Glutamatergic neuron (in vitro differentiated cells): ENCODE results near the gene PRKG2. TPM values are rescaled to one million over a fixed set of nuclear protein-coding genes. Genes with fewer than 3 reads are reported as not detected.

Experiments used
- DNase-seq: peaks from one replicate; pipeline ENCODE4 v3.0.0; 2022
- H3K27ac Mint-ChIP-seq: one replicate; pipeline ENCODE4 v1.8.0; 2020; ENCODE audit warnings: mild to moderate bottlenecking, mixed read lengths, inconsistent platforms; ENCODE audit not compliant: unreplicated experiment
- H3K27me3 Mint-ChIP-seq: one replicate; pipeline ENCODE4 v1.8.0; 2020; ENCODE audit warnings: mild to moderate bottlenecking, moderate library complexity, mixed read lengths, inconsistent platforms; ENCODE audit not compliant: unreplicated experiment
- H3K36me3 Mint-ChIP-seq: one replicate; pipeline ENCODE4 v1.8.0; 2020; ENCODE audit warnings: mild to moderate bottlenecking, mixed read lengths, inconsistent platforms; ENCODE audit not compliant: unreplicated experiment
- H3K4me1 Mint-ChIP-seq: one replicate; pipeline ENCODE4 v1.8.0; 2020; ENCODE audit warnings: mild to moderate bottlenecking, low read depth, mixed read lengths, inconsistent platforms; ENCODE audit not compliant: unreplicated experiment
- H3K4me3 Mint-ChIP-seq: one replicate; pipeline ENCODE4 v1.8.0; 2020; ENCODE audit warnings: mild to moderate bottlenecking, mixed read lengths, inconsistent platforms; ENCODE audit not compliant: unreplicated experiment
- H3K9me3 Mint-ChIP-seq: one replicate; pipeline ENCODE4 v1.8.0; 2020; ENCODE audit warnings: mild to moderate bottlenecking, moderate library complexity, mixed read lengths, inconsistent platforms; ENCODE audit not compliant: unreplicated experiment
- total RNA-seq: library from RNA; stranded (reverse); fragmentation: NEBNext Ultra II Directional; extraction: Animal tissue kit (Norgen Biotek cat#: 25700); gene quantifications from one replicate; pipeline ENCODE4 v1.2.1, GENCODE V29; 2021; ENCODE audit not compliant: unreplicated experiment
- TF ChIP-seq, protein P1 (sequence below): fragments of 200-600 bp; sonication (generic); IDR thresholded peaks from one replicate; pipeline ENCODE4 v1.5.0; 2021; ENCODE audit not compliant: partially characterized antibody, unreplicated experiment

The PRKG2 gene
- total RNA-seq, 1 donor from 2014 or later, result 29.7 TPM

GRCh38 chr4:81197864-81198524 lies 17.0 kb downstream of the PRKG2 start:
- no peak overlapping the region for H3K4me3 Mint-ChIP-seq
- TF ChIP-seq, protein P1, sequence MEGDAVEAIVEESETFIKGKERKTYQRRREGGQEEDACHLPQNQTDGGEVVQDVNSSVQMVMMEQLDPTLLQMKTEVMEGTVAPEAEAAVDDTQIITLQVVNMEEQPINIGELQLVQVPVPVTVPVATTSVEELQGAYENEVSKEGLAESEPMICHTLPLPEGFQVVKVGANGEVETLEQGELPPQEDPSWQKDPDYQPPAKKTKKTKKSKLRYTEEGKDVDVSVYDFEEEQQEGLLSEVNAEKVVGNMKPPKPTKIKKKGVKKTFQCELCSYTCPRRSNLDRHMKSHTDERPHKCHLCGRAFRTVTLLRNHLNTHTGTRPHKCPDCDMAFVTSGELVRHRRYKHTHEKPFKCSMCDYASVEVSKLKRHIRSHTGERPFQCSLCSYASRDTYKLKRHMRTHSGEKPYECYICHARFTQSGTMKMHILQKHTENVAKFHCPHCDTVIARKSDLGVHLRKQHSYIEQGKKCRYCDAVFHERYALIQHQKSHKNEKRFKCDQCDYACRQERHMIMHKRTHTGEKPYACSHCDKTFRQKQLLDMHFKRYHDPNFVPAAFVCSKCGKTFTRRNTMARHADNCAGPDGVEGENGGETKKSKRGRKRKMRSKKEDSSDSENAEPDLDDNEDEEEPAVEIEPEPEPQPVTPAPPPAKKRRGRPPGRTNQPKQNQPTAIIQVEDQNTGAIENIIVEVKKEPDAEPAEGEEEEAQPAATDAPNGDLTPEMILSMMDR, result no peak
- H3K36me3 Mint-ChIP-seq, result no peaks in the 10 kb centered on the region
- no peaks in the 10 kb centered on the region for H3K9me3 Mint-ChIP-seq
- DNase-seq, result no peak
- no peak overlapping the region for H3K27ac Mint-ChIP-seq
- H3K27me3 Mint-ChIP-seq, result no peaks in the 10 kb centered on the region
- H3K4me1 Mint-ChIP-seq, result peaks cover 1% of the 10 kb centered on the region

DNA sequence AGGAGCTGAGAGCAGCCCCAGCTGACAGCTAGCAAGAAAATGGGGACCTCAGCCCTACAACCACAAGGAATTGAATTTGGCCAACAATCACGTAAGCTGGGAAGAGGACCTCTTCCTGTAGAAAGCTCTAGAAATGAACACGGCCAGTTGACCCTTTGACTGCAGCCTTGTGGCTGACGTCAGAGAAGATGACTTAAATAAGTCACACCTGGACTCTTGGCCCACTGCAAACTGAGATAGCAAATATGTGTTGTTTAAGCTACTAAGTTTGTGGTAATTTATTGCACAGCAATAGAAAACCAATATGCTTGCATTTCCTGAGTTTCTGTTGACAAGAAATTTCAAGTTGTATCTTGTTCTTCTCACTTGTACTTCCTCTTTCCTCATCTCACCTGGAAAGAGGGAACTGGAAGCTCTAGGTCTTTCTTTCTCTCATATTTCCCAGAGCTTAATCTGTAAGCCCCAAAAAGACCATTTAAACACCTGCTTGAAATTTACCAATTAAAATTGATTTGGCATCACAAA lies 18.8 kb downstream of the PRKG2 start:
- Mint-ChIP-seq H3K36me3 (peaks cover 3% of the 10 kb centered on the region), H3K9me3 (no peaks in the 10 kb centered on the region), H3K27ac (no peak overlapping the region), H3K4me3 (no peak overlapping the region), H3K27me3 (peaks cover 2% of the 10 kb centered on the region), H3K4me1 (no peaks in the 10 kb centered on the region)
- DNase-seq, result no peak
- TF ChIP-seq, protein P1, result no peak

GRCh38 chr4:81195475-81195874 lies 19.5 kb downstream of the PRKG2 start:
- Mint-ChIP-seq H3K36me3 (peaks cover 10% of the 10 kb centered on the region), H3K27ac (no peak overlapping the region), H3K4me1 (no peaks in the 10 kb centered on the region), H3K9me3 (peaks cover 2% of the 10 kb centered on the region), H3K27me3 (peaks cover 3% of the 10 kb centered on the region), H3K4me3 (no peak overlapping the region)
- TF ChIP-seq, protein P1, result no peak
- DNase-seq, result no peak

DNA sequence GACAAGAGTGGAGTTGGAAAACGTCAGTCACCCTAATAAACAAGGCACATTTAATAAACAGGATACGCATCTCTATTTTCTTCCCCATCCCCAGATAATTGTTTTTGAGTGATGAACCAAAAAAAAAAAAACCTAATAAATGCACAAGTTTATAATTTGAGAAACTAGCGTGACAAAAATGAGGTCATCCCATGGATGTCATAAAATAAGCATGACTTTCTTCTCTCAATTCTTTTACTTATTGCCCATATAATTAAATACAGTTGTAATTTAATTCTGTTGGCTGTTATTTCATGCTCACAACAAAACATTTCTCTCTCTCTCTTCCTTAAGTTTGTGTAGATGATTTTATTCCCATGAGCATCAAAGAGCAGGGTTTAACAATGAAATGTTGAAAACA lies 20.7 kb downstream of the PRKG2 start:
- TF ChIP-seq, protein P1, result no peak
- peaks cover 5% of the 10 kb centered on the region for H3K9me3 Mint-ChIP-seq
- peaks cover 13% of the 10 kb centered on the region for H3K36me3 Mint-ChIP-seq
- no peaks in the 10 kb centered on the region for H3K4me1 Mint-ChIP-seq
- DNase-seq, result no peak
- no peak overlapping the region for H3K4me3 Mint-ChIP-seq
- H3K27ac Mint-ChIP-seq, result no peak overlapping the region
- H3K27me3 Mint-ChIP-seq, result peaks cover 5% of the 10 kb centered on the region

GRCh38 chr4:81180916-81181315 lies 34.1 kb downstream of the PRKG2 start:
- Mint-ChIP-seq H3K27me3 (no peaks in the 10 kb centered on the region), H3K4me3 (no peak overlapping the region), H3K9me3 (peaks cover 3% of the 10 kb centered on the region), H3K36me3 (peaks cover 4% of the 10 kb centered on the region), H3K4me1 (peaks cover 4% of the 10 kb centered on the region), H3K27ac (no peak overlapping the region)
- no peak for DNase-seq
- TF ChIP-seq, protein P1, result no peak
